ENCODE data around the gene SPSB3. TPM values are rescaled to one million over a fixed set of nuclear protein-coding genes. Genes with fewer than 3 reads are reported as not detected.
A peak's percentile ranks its signal among the peaks of the same experiment; 100 is the strongest.

Gene SPSB3
- total and polyA plus RNA-seq, 2 of the 13 experiments (the other 11 are each of a cell fraction or from before 2014, with no cell fraction given), result 13.2 to 21.9 TPM

DNA sequence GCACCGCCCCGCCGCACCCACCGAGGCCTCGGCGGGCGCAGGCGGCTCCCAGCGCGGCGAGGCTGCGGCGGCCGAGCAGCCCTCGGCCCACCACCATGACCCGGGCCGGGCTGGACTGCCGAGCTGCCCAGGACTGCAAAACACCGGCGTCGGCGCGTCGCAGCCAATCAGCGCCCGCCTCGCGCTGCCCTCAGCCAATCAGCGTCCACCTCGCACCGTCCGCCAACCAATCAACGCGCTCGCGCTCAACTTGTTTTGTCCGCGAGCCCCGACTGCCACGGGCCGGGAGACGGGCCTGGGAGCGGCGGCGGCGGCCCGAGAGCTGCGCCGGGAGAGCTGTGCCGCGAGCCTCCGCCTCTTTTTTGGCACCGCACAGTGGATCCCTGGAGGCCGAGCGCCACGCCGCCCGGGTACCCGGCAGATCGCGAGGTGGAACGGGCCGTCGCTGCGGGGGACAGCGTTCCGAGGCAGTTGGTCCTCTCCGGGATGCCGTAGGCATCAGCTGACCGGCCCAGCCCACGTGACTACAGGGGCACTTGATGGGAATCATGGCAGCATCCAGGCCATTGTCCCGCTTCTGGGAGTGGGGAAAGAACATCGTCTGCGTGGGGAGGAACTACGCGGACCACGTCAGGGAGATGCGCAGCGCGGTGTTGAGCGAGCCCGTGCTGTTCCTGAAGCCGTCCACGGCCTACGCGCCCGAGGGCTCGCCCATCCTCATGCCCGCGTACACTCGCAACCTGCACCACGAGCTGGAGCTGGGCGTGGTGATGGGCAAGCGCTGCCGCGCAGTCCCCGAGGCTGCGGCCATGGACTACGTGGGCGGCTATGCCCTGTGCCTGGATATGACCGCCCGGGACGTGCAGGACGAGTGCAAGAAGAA is 44.6 kb upstream of the SPSB3 start, which contains the start of the genes FAHD1 and HAGH (continued):
- no peak for TF ChIP-seq SKIL (CRISPR knock-in tag; IDR thresholded peaks at IDR 0.05; ENCODE audit: borderline replicate concordance)
- TF ChIP-seq ESRRA (CRISPR knock-in tag; IDR thresholded peaks at IDR 0.05; ENCODE audit: low read depth), result peak; percentile 71; the same call in 1 of the 2 replicates
- no peak for TF ChIP-seq ZNF709 (CRISPR knock-in tag; IDR thresholded peaks at IDR 0.05)
- TF ChIP-seq, protein P1, sequence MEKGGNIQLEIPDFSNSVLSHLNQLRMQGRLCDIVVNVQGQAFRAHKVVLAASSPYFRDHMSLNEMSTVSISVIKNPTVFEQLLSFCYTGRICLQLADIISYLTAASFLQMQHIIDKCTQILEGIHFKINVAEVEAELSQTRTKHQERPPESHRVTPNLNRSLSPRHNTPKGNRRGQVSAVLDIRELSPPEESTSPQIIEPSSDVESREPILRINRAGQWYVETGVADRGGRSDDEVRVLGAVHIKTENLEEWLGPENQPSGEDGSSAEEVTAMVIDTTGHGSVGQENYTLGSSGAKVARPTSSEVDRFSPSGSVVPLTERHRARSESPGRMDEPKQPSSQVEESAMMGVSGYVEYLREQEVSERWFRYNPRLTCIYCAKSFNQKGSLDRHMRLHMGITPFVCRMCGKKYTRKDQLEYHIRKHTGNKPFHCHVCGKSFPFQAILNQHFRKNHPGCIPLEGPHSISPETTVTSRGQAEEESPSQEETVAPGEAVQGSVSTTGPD (CRISPR knock-in tag; IDR thresholded peaks at IDR 0.05), result no peak
- 0 out of 2 replicates have a peak, but pooled peaks have one; percentile 47 for TF ChIP-seq ZKSCAN8 (CRISPR knock-in tag; IDR thresholded peaks at IDR 0.05; ENCODE audit: borderline replicate concordance)
- peak; percentile 92 for TF ChIP-seq ZNF230 (CRISPR knock-in tag; IDR thresholded peaks at IDR 0.05)
- no peak for TF ChIP-seq NR3C1 (CRISPR knock-in tag; IDR thresholded peaks at IDR 0.05)
- TF ChIP-seq MED13 (CRISPR knock-in tag; IDR thresholded peaks at IDR 0.05), result peak; percentile 81
- no peak for TF ChIP-seq KIAA2018 (CRISPR knock-in tag; IDR thresholded peaks at IDR 0.05; ENCODE audit: borderline replicate concordance)
- TF ChIP-seq, protein P2, sequence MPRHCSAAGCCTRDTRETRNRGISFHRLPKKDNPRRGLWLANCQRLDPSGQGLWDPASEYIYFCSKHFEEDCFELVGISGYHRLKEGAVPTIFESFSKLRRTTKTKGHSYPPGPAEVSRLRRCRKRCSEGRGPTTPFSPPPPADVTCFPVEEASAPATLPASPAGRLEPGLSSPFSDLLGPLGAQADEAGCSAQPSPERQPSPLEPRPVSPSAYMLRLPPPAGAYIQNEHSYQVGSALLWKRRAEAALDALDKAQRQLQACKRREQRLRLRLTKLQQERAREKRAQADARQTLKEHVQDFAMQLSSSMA (CRISPR knock-in tag; IDR thresholded peaks at IDR 0.05), result no peak; the same call in 1 of the 2 replicates
- TF ChIP-seq MTF2 (CRISPR knock-in tag; IDR thresholded peaks at IDR 0.05; ENCODE audit: borderline replicate concordance), result peak; percentile 94
- TF ChIP-seq, protein P3, sequence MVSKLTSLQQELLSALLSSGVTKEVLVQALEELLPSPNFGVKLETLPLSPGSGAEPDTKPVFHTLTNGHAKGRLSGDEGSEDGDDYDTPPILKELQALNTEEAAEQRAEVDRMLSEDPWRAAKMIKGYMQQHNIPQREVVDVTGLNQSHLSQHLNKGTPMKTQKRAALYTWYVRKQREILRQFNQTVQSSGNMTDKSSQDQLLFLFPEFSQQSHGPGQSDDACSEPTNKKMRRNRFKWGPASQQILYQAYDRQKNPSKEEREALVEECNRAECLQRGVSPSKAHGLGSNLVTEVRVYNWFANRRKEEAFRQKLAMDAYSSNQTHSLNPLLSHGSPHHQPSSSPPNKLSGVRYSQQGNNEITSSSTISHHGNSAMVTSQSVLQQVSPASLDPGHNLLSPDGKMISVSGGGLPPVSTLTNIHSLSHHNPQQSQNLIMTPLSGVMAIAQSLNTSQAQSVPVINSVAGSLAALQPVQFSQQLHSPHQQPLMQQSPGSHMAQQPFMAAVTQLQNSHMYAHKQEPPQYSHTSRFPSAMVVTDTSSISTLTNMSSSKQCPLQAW (CRISPR knock-in tag; IDR thresholded peaks at IDR 0.05), result peak; percentile 59
- peak; percentile 94 for TF ChIP-seq SIN3B (IDR thresholded peaks at IDR 0.05; ENCODE audit: low read length)

Measured in HepG2 (cell line).